ENCODE measurements around the gene EZR.
A peak's percentile ranks its signal among the peaks of the same experiment; 100 is the strongest.

EZR gene

GRCh38 chr6:158819213-158819976, at the start of gene EZR:
EZR (minus strand) TSS chr6:158819368; CDS start chr6:158818093, 1,275 bp downstream.
- peak in 27 of 56 donors; percentile 13 to 64 (median 29) for DNase-seq

- no peak for DNase-seq
These were observed 48.9 kb upstream of the EZR start for GRCh38 chr6:158868122-158868480.

DNA sequence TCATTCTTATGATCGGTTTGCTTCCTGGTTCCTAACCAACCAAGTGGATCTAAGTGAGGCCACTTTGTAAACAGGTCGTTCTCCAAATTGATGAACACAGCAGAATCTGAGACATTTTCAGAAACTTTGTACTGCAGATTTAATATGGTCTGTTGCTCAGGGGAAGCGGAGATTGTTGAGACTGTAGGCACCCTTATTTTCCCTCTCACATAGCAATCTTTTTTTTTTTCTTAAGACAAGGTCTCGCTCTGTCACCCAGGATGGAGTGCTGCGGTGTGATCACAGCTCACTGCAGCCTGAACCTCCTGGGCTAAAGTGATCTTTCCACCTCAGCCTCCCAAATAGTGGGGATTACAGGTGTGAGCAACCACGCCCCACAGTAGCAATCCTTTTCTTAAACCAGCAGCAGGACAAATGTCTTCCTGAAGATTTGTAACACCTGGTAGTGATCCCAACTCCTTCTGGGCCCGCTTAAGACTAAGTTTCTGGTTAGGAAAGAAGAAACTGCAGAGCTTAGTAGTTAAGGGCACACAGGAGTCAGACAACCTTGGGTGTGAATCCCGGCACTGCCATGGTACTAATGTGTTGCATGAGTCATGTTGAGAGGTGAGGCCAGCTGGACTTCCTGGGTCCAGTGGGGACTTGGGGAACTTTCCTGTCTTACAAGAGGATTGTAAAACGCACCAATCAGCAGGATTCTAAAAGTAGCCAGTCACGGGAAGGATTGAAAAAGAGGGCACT, 48.4 kb upstream of the EZR start:
- no peak for DNase-seq

GRCh38 chr6:158865769-158866168, 46.6 kb upstream of the EZR start:
- DNase-seq: no peak

DNA sequence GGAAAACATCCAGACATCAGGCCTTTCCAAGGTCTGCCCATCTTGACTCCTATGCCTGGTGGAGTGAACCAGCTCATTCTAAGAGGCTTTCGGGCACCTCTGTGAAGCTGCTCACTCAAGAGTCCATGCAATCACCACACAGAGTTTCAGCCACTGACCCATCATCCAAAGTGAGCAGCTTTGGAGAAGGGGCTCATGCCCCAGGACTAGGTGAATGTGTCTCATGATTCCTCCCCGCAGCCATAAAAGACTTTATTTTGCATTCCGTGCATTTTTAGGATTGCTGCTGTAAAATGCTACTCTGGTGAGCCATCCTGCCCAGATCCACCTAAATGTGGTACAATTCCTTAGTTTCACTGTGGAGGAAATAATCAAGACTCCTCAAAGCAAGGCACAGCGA, 44.5 kb upstream of the EZR start:
- no peak for DNase-seq

DNA sequence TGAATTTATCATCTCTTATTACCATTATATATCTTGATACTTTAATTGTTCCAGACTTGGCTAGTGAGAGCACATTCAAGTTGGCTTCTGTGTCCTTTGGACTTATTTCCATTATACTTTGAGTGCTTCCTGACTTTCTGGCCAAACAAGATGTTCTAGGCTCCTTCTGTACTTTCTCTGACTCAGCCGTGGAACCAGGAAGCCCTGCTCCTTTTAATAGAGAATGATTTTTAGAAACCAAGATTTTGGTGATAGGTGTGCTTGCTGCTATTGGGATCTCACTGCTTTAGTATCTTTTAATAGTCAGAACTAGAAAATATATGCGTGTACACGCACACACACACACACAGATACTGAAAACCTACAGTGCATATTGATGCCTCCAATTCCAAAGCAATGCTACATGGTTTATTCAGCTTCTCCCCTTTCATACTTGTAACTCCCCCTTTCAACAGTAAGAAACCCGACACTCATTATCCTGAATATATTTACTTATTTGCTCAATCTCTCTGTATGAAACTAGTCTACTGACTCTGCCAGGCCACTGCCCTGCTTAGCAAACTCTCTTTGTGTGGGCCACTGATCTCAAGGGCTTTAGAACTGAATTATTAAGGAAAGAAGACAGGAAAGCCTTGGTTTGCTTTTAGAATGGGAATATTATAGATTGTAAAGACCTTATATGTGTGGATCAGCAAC, 42.7 kb upstream of the EZR start:
- no peak for DNase-seq

DNA sequence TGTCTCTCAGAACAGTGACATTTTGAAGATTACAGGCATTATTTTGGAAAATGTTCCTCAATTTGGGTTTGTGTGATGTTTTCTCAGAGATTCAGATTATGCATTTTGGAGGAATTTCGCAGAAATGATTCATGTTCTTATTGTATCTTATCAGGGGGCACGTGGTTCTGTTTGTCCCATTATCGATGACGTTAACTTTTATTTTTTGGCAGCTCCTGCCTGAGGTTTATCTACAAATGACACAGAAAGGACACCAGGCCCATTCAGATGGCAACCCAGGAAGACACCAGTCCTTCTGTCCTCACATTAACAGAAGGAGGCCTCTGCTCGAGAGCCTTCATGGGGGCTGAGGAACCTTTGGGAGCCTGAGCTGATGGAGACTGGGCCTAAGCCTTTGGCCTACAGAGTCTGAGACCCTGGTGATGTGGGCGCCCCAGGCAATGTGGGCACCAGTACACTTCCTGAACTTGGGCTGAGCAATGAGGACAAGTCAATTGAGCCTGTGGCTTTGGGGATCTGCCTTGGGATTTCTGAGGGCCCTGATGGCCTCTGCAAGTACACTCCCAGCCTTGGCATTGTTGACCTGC, 41.2 kb upstream of the EZR start:
- DNase-seq: no peak

DNA sequence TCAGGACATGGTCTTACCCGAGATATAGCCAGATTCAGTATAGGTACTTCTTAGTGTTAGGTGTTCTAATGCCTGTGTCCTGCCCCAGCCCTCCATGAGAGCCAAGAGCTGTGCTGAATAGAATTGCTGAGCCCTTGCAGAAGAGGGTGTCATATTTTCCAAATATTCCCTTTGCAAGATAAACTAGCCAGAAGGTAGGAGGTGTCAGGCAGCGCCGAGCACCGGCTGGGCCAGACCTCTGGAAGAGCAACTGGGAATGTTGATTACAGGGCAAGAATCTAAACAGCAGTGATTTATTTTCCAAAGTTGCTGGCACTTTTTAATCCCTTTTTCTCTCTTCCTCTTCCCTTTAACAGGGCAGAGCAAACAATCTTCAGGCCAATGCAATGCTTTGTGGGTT, 37.1 kb upstream of the EZR start:
- no peak for DNase-seq

- no peak for DNase-seq
These were observed 35.3 kb upstream of the EZR start for GRCh38 chr6:158854214-158855101.

- DNase-seq: no peak
These were observed 34.7 kb upstream of the EZR start for GRCh38 chr6:158853880-158854213.

DNA sequence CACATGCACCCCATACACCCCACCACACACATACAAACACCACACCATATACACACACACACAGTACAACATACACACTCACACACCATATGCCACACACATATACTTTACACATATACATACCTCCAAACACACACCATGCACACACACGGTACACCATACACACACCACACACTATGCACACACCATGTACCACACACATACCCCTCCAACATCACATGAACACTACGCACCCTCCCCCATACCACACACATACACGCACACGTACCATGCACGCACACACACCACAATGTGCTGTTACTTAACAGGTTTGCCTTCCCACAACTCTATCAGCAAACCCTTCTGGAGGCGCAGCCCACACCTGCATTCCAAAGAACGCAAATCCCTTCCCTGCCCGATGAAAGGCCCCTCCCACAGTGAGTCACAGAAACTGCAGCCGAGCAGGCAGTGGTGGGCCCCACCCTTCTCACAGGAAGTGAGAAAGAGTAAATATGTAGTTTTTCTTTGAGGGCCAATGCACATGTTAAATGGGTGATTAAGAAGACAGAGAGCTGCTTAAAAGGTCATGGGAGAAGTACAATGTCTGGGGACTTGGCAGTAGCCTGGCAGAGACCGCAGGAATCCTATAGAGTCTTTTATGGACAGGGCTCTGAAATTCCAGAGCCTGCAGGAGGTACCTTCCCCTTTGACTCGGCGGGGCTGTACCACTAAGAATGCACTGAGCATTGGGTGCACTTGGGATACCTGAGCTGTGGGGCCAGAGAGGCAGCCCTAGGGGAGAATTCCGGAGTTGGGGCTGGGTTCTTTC, 34.1 kb upstream of the EZR start:
- DNase-seq: peak in 35 of 56 donors; percentile 4 to 81 (median 37)

DNA sequence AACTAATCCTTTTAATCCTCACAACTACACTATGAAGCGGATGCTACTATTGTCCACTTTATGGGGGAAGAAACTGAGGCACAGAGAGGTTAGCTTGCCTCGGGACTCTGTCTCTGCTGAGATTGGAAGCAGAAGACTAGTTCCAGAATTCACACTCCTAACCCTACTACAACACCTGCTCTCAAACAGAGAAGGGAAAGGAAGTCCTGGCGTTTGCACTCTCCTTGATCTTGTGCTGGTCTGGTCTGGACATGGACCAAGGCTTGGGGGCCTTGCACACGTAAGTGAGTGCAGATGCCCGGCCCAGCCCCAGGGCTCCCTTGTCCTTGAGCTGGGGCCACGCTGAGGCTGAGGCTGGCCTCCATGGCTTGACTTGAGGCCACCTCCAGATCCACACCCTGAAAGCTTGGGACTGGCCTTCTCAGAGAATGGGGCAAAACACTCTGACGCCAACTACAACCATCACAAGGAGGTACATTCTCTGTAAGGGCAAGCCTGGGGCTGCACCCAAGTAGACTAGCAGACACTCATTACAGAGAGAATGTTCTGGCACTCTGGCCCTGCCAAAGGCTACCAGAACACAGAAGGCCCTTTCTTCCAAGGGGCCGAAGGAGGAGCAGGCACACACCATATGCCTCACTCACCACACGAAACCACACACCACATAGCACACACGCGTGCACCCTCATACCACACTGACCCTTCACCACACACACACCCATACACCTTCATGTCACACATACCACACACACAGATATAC, 33.3 kb upstream of the EZR start:
- no peak for DNase-seq

DNA sequence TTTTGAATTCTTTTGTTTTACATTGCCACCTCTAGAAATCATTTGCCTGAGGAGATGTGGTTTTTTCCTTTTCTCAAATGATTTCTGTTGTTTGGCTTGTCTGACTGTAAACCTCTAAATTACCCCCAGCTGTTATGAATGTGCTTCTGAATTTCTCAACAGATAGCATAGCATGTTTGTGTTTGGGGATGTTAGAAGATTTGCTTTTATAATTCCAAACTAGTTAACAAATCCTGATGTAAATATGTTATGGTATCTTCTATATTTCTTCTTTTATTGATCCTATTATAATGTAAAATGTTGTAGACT, 31.6 kb upstream of the EZR start:
- DNase-seq: no peak

- peak in 7 of 56 donors; percentile 4 to 45 (median 12) for DNase-seq
These were observed 31.0 kb upstream of the EZR start for GRCh38 chr6:158849899-158850806.

GRCh38 chr6:158848490-158848895, 29.3 kb upstream of the EZR start:
- DNase-seq: no peak

DNA sequence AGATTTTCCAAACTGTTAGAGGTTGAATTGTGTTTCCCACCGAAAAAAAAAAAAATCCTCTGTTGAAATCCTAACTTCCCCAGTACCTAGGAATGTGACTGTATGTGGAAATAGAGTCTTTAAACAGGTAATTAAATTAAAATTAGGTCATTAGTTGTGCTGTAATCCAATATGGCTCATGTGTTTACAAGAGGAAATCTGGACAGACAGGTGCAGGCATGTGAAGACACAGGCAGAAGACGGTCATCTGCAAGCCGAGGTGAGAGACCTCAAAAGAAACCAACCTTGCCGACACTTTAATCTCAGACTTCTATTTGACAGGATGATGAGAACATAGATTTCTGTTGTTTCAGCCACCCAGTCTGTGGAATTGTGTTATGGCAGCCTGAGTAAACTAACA, 28.6 kb upstream of the EZR start:
- no peak for DNase-seq

GRCh38 chr6:158847012-158847529, 27.9 kb upstream of the EZR start:
- no peak for DNase-seq
